Pons (tissue), 1 donor: ENCODE measurements around the gene DNAI1.

ENCODE experiments used
- DNase-seq: peaks from one replicate; pipeline ENCODE4 v3.0.0-alpha.2; 2016; ENCODE audit warnings: low spot score

DNAI1 gene

DNA sequence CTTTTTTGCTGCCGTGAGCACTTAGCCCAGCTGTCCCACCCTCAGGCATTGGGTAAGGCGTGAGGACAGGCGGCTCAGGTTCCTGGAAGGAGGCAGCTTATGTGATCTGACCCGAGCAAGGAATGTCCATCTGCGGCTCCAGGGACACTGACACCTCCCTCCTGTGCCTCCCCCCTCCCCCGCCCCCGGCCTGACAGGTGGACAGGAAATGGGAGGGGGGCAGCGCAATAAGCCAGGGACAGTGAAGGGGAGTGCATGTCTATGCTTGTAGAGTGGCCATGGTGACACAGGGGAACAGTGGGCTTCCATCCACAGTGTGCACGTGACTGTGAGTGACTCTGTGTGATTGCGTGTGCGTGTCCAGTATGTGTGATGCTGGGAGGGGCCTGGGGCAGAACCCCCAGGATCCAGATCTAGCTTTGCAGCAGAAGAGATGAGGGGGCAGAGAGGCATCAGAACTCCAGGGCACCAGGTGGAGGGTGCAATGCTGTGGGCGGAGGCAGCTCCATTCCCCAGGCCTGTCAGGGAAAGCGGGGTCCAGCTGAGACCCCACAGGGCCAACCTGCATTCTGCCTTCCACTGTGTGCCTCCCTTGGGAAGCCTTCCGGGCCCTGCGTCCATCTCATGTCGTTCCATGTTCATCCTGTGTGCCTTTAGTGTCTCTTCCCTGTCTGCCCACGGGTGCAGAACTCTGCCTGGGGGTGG lies 100.5 kb downstream of the DNAI1 start:
- no peak for DNase-seq

GRCh38 chr9:34559624-34560455 lies 101.2 kb downstream of the DNAI1 start:
- DNase-seq, result no peak

GRCh38 chr9:34560599-34561214 lies 102.1 kb downstream of the DNAI1 start:
- DNase-seq, result no peak

GRCh38 chr9:34562135-34562745 lies 103.6 kb downstream of the DNAI1 start:
- no peak for DNase-seq

- no peak for DNase-seq
These were observed 104.7 kb downstream of the DNAI1 start for GRCh38 chr9:34563262-34563661.

DNA sequence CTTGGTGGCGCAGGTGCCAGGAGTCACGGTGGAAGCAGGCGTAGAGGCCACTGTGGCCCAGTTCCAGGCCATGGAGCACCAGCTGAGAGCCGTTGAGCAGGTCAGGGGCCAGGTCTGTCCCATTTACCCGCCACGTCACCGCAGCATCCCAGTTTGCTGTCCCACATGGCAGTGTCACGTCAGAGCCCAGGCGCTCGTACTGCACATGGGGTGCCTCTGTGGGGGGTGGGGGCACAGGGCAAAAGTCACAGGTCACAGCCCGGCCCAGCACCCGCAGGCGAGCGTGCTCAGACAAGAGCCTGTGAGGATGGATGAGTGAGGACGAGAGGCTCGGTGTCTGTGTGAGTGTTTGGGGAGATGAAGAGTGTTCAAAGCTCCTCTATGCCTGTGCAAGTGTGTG lies 106.0 kb downstream of the DNAI1 start:
- DNase-seq, result no peak

- DNase-seq, result no peak
These were observed 107.3 kb downstream of the DNAI1 start for GRCh38 chr9:34565856-34566255.

DNA sequence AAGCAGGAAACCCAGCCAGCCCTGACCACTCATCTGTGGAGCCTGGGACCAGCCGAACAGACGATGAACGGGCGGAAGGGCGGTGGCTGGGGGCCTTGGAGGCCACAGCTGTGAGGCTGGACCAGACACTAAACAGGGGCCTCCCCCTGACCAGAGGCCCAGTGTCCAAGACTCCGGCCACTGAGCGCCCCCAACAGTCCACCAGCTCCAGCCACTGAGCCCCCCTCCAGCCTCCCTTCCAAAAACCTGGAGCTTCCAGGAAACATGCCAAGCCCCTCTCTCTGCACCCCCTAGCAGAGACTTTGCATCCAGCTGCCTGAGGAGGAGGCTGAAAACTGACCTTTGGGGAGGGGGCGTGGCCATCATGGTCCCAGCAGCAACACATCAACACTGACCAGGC lies 107.7 kb downstream of the DNAI1 start:
- no peak for DNase-seq

DNA sequence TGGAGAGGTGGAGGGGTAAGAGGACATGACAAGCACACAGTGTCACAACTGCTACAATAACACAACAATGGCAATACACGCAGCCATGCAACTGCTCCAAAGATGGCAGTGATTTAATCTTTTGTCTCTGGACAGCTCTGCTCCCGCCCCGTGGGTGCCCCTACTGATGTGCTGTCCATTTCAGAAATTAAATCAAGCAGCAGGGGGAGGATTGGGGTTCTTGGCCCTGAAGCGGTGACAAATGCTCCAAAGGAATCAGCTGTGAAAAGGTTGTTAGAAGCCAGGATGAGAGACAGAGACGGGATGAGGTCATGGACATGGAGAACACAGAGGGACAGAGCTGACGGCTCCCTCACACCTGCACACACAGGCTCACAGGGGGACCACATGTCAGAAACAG lies 108.4 kb downstream of the DNAI1 start:
- DNase-seq, result no peak

DNA sequence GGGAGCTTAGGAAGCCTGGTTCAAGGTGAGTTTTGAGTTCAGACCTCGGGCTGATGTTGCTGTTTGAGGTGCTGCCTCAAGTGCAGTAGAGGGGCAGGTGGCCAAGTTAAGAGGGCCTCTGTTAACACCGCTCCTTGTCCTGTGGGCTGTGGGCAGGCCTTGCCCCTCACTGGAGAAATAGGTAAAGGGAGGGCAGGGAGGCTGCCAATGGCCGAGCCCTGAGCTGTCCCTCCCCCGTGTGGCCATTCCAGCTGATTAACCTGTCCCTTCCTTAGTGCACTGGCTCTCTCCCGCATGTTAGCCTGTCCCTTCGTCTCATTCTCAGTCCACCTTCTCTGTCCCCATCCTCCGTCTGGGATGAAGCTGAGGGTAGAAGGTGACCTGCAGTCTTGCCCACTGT lies 109.5 kb downstream of the DNAI1 start:
- no peak for DNase-seq

DNA sequence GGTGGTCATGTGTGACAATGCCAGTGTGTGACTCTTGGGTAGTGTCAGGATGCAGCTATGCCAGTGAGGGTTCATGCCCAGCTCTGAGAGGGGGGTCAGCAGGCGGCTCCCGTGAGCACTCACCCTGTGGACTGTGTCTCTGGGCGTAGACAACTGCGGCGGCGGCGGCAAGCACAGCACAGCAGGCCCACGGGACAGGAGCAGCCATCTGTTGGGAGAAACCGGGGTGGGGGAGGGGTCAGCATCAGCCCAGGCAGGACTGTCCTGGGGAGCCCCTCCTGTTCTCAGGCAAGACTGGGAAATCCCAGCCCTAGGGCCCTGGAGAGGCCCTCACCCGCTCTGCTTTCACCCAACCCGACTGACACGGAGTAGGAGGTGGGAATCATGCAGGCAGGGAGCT lies 110.2 kb downstream of the DNAI1 start:
- no peak for DNase-seq

DNA sequence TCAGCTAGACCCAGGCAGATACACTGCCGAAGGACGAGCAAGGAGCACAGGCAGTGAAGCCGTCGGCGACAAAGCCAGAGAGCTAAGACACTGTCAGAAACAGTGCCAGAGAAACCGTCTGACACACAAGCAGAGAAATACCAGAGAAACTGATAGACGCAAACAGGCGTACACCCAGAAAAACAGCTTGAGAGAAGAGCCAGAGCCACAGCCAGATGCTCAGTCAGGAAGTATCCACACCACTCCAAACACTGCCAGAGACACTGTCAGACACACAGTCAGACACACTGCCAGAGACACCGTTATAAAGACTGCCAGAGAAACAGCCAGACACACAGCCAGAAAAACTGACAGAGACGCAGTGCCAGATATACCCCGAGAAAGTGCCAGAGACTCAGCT lies 111.8 kb downstream of the DNAI1 start:
- no peak for DNase-seq
